ENCODE data around the gene ART5.

Gene ART5

DNA sequence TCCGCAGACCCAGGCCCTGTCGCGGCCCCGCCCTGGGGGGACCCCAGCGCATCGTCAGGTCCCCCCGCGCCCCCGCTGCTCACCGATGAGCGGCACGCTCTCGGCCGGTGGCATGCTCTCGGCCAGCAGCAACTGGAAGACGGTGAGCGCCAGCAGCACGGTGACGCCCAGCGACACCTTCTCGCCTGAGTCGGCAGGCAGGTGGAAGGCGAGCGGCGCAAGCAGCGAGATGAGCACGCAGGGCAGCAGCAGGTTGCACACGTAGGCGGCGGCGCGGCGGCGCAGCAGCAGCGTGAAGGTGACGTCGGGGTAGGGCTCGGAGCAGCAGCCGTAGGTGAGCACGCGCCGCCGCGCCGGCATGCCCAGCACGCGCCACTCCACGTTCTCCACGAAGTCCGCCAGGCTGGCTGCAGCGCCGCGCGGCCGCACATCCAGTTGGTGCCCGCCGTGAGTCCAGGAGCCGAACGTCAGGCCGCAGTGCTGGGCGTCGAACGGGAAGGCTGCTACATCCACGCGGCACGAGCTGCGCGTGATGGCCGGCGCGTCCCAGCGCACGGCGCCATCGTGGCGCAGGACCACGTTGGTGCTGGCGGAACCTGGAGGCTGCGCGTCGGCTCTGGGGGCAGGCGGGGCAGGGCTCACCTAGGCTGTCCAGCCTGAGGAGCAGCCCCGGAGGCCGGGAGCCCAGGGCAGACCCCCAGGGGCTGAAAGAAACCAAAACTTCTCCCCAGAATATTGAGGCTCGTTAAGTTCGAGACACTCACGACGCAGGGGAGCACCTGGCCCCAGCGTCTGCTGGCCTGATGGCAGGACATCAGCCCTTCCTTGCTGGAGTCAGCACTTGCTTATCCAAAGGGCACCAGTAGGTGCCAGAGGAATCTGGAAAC, 25.6 kb upstream of the ART5 start:
- DNase-seq (ENCODE audit: low spot score) = no peak
- in situ Hi-C loops (cut with MboI; ENCODE audit: low pct_unique_long_range_greater_than_20kb, low sequenced_read_pairs, unreplicated experiment) = no loop called here
- TF ChIP-seq, protein P1, sequence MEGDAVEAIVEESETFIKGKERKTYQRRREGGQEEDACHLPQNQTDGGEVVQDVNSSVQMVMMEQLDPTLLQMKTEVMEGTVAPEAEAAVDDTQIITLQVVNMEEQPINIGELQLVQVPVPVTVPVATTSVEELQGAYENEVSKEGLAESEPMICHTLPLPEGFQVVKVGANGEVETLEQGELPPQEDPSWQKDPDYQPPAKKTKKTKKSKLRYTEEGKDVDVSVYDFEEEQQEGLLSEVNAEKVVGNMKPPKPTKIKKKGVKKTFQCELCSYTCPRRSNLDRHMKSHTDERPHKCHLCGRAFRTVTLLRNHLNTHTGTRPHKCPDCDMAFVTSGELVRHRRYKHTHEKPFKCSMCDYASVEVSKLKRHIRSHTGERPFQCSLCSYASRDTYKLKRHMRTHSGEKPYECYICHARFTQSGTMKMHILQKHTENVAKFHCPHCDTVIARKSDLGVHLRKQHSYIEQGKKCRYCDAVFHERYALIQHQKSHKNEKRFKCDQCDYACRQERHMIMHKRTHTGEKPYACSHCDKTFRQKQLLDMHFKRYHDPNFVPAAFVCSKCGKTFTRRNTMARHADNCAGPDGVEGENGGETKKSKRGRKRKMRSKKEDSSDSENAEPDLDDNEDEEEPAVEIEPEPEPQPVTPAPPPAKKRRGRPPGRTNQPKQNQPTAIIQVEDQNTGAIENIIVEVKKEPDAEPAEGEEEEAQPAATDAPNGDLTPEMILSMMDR (IDR thresholded peaks at IDR 0.05; ENCODE audit: extremely low read depth, insufficient read depth, missing control alignments) = no peak

DNA sequence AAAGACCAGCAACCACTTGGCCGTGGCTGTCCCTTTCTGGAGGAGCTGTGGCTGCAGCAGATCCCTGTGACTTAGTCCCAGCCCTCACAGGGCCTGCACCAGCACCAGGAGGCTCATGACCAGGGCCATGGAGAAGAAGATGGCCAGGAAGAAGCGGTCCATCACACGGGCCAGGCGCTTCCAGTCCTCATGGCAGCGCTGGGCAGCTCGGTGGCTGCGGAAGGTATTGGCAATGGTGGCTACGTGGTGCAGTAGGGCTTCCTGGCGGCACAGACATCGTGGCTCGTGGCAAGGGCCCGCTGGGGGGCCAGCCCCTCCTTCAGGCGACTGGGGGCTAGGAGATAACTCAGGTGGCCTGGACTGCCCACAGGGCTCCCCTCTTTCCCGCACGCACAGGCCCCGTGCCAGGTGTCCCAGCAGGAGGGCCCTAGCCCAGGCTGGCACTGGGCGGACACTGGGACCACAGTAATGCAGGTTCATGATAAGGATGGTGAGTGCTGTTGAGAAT, 24.3 kb upstream of the ART5 start:
- no peak for DNase-seq (ENCODE audit: low spot score)
- TF ChIP-seq, protein P1 (IDR thresholded peaks at IDR 0.05; ENCODE audit: extremely low read depth, insufficient read depth, missing control alignments) = no peak
- in situ Hi-C loops (cut with MboI; ENCODE audit: low pct_unique_long_range_greater_than_20kb, low sequenced_read_pairs, unreplicated experiment) = no loop called here

DNA sequence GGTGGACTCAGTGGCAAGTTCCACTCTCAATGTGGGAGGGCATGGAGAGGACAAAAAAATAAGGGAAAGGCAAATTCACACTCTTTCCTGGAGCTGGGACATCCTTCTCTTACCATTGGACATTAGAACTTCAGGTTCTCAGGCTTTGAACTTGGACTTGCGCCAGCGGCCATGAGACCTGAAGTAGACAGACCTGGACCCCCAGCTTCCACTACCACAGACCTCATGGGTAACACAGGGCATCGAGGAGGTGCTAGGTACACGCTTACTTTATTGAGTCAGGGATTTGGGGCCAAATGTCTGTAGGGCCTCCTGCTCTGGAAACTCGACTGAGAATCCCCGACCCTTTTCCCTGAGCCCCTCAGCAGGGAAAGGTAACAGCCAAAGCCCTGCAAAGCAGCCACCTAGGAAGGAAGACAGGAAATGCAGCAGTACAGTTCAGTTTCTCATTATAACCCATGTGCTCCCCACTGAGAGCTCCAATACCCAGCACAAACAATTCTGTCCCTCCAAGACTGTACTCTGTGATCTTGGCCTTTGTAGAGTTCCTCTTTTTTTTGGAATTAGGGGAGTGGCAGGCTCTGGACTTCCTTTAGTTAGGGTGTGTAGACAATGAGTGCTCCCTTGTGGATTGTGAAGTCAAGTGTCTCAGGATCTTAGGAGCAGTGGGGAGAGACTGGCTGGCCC, 23.7 kb upstream of the ART5 start:
- no peak for DNase-seq (ENCODE audit: low spot score)
- TF ChIP-seq, protein P1 (IDR thresholded peaks at IDR 0.05; ENCODE audit: extremely low read depth, insufficient read depth, missing control alignments) = no peak
- in situ Hi-C loops (cut with MboI; ENCODE audit: low pct_unique_long_range_greater_than_20kb, low sequenced_read_pairs, unreplicated experiment) = no loop called here

DNA sequence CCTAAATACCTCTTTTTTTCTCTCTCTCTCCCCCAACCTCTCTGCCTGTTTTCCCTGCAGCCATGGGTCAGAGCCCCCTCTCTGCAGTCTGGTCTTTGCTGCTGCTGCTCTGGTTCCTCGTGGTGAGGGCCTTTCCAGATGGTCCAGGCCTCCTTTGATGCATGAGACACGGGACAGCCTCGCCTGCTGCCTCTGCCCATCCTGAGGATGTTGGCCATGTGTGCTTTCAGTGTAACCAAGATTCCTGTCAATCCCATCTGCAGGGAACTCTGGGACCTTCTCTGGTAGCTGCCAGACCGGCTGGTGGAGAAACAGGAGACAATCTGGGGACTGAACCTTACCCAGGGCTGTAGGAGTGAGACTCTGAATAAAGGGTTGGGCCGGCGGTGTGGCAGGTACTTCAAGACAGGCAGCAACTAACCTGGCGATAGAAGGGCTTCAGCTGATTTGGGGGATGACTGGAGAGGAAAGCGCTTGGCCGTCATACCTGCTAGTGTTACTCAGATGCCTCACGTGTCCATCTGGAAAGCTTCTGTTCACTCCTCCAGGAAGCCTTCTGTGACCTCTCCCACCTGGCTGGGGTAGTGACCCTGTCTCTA, 22.3 kb upstream of the ART5 start:
- in situ Hi-C loops (cut with MboI; ENCODE audit: low pct_unique_long_range_greater_than_20kb, low sequenced_read_pairs, unreplicated experiment) = no loop called here
- TF ChIP-seq, protein P1 (IDR thresholded peaks at IDR 0.05; ENCODE audit: extremely low read depth, insufficient read depth, missing control alignments) = no peak
- no peak for DNase-seq (ENCODE audit: low spot score)

DNA sequence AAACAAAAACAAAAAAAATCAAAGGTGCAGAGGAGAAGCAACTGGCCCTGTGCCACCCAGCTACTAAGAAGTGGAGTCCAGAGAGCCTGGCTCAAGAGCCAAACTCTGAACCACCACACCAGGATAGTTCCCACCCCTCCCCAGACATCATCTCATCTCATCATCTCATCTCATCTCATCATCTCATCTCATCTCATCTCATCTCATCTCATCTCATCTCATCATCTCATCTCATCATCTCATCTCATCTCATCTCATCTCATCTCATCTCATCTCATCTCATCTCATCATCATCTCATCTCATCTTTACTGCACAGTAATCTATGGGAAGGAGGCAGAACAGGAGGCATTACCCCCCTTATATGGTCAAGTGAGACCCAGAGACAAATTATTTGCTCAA, 21.1 kb upstream of the ART5 start:
- TF ChIP-seq, protein P1 (IDR thresholded peaks at IDR 0.05; ENCODE audit: extremely low read depth, insufficient read depth, missing control alignments) = no peak
- in situ Hi-C loops (cut with MboI; ENCODE audit: low pct_unique_long_range_greater_than_20kb, low sequenced_read_pairs, unreplicated experiment) = no loop called here
- DNase-seq (ENCODE audit: low spot score) = no peak

DNA sequence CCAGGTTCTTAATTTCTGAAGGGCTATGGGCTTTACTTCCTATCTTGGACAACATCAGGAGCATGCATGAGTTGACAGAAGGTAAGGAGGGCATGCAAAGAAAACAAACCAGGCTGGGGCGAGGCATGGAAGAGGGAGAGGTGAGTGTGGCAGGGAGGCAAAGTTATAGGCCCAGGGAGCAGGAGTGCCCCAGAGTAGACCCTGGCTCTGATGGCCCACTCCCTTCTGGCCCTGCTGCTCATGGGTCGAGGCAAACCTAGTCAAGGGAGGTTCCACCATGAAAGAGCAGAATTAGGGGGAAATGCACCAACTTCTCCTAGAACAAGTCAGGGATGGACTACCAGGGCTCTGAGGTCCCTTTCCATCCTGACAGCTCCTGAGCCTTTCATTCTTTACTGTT, 19.2 kb upstream of the ART5 start:
- TF ChIP-seq, protein P1 (IDR thresholded peaks at IDR 0.05; ENCODE audit: extremely low read depth, insufficient read depth, missing control alignments) = no peak
- DNase-seq (ENCODE audit: low spot score) = no peak
- in situ Hi-C loops (cut with MboI; ENCODE audit: low pct_unique_long_range_greater_than_20kb, low sequenced_read_pairs, unreplicated experiment) = no loop called here
